HEK293 (cell line): ENCODE data around the gene NCOR2.

Experiments used
- CTCF ChIA-PET: fragments of 350-600 bp; formaldehyde crosslinking; extraction: SDS; loops from one replicate; lab custom pipeline; 2021; ENCODE audit warnings: antibody characterized with exemption; lab: Yijun Ruan, JAX
- POLR2A ChIA-PET: fragments of 300-600 bp; formaldehyde crosslinking; extraction: SDS; loops from one replicate; lab custom pipeline; 2020; ENCODE audit warnings: antibody characterized with exemption, inconsistent platforms; lab: Yijun Ruan, JAX
- H3K27ac ChIP-seq: fragments of 200-500 bp; sonication (Bioruptor generic); 2 replicates; pipeline ENCODE4 v1.5.1; 2014; ENCODE audit warnings: low read depth, low read length, control low read depth, inconsistent platforms; ENCODE audit errors: extremely low read depth
- H3K36me3 ChIP-seq, 2 experiments: fragments of 200-500 bp in 1 of 2; sonication (Bioruptor generic) in 1 of 2; 1 replicate in 1 of 2; 2 replicates in 1 of 2; pipeline ENCODE4 v1.5.1; 2014 to 2017; ENCODE audit warnings: inconsistent platforms in 2 of 2, low read length in 2 of 2; ENCODE audit not compliant: control insufficient read depth in 2 of 2, insufficient read depth in 1 of 2
- H3K4me1 ChIP-seq: fragments of 200-500 bp; sonication (Bioruptor generic); 2 replicates; pipeline ENCODE4 v1.5.1; 2014; ENCODE audit warnings: mild to moderate bottlenecking, low read length, inconsistent platforms; ENCODE audit not compliant: control insufficient read depth, insufficient read depth
- H3K4me3 ChIP-seq: 2 replicates; pipeline ENCODE4 v1.5.1; 2011; ENCODE audit warnings: low read depth, mild to moderate bottlenecking, control low read depth, low read length, moderate library complexity
- H3K9me3 ChIP-seq: fragments of 200-500 bp; sonication (Bioruptor generic); 2 replicates; pipeline ENCODE4 v1.5.1; 2014; ENCODE audit warnings: low read depth, low read length, inconsistent platforms; ENCODE audit not compliant: control insufficient read depth, insufficient read depth
- GLIS1 ChIP-seq: fragments of 450-650 bp; formaldehyde crosslinking; IDR thresholded peaks from 2 replicates; pipeline ENCODE4 v1.5.1; 2016; ENCODE audit warnings: missing biosample characterization, missing genetic modification characterization
- KLF1 ChIP-seq: fragments of 450-650 bp; formaldehyde crosslinking; IDR thresholded peaks from 2 replicates; pipeline ENCODE4 v1.5.1; 2016; ENCODE audit warnings: missing biosample characterization, missing genetic modification characterization
- MZF1 ChIP-seq: fragments of 450-650 bp; formaldehyde crosslinking; IDR thresholded peaks from 2 replicates; pipeline ENCODE4 v1.5.1; 2017; ENCODE audit warnings: missing biosample characterization, missing genetic modification characterization, borderline replicate concordance
- SCRT2 ChIP-seq: fragments of 450-650 bp; formaldehyde crosslinking; IDR thresholded peaks from 2 replicates; pipeline ENCODE4 v1.5.1; 2016; ENCODE audit warnings: missing biosample characterization, missing genetic modification characterization
- ZNF169 ChIP-seq: fragments of 450-650 bp; formaldehyde crosslinking; IDR thresholded peaks from 2 replicates; pipeline ENCODE4 v1.5.1; 2016; ENCODE audit warnings: missing biosample characterization, missing genetic modification characterization
- ZNF221 ChIP-seq: fragments of 450-650 bp; formaldehyde crosslinking; IDR thresholded peaks from 2 replicates; pipeline ENCODE4 v1.5.1; 2017; ENCODE audit warnings: missing biosample characterization, missing genetic modification characterization, borderline replicate concordance
- ZNF37A ChIP-seq: fragments of 450-650 bp; IDR thresholded peaks from 2 replicates; pipeline ENCODE4 v1.5.1; 2018; ENCODE audit warnings: missing biosample characterization, missing genetic modification characterization
- ZNF416 ChIP-seq: fragments of 450-650 bp; formaldehyde crosslinking; IDR thresholded peaks from 2 replicates; pipeline ENCODE4 v1.5.1; 2016; ENCODE audit warnings: missing biosample characterization, missing genetic modification characterization
- ZNF510 ChIP-seq: fragments of 450-650 bp; formaldehyde crosslinking; IDR thresholded peaks from 2 replicates; pipeline ENCODE4 v1.5.1; 2018; ENCODE audit warnings: mild to moderate bottlenecking, missing genetic modification characterization, missing biosample characterization; ENCODE audit not compliant: insufficient replicate concordance
- ZNF621 ChIP-seq: fragments of 450-650 bp; formaldehyde crosslinking; IDR thresholded peaks from 2 replicates; pipeline ENCODE4 v1.5.1; 2017; ENCODE audit warnings: missing biosample characterization, missing genetic modification characterization
- ZNF654 ChIP-seq: fragments of 450-650 bp; formaldehyde crosslinking; IDR thresholded peaks from 2 replicates; pipeline ENCODE4 v1.5.1; 2016; ENCODE audit warnings: low read depth, missing biosample characterization, missing genetic modification characterization
- TF ChIP-seq, protein P1 (sequence below): fragments of 450-650 bp; formaldehyde crosslinking; IDR thresholded peaks from 2 replicates; pipeline ENCODE4 v1.5.1; 2016; ENCODE audit warnings: missing biosample characterization, missing genetic modification characterization, low read depth
- TF ChIP-seq, protein P2 (sequence below): fragments of 450-650 bp; formaldehyde crosslinking; IDR thresholded peaks from 2 replicates; pipeline ENCODE4 v1.5.1; 2017; ENCODE audit warnings: missing biosample characterization, missing genetic modification characterization
- TF ChIP-seq, protein P3 (sequence below): fragments of 450-650 bp; formaldehyde crosslinking; IDR thresholded peaks from 2 replicates; pipeline ENCODE4 v1.5.1; 2016; ENCODE audit warnings: missing biosample characterization, missing genetic modification characterization
- TF ChIP-seq, protein P4 (sequence below): fragments of 450-650 bp; formaldehyde crosslinking; IDR thresholded peaks from 2 replicates; pipeline ENCODE4 v1.5.1; 2016; ENCODE audit warnings: missing biosample characterization, missing genetic modification characterization, low read depth
- TF ChIP-seq, protein P5 (sequence below): IDR thresholded peaks from 2 replicates; pipeline ENCODE4 v1.6.1; 2011; ENCODE audit warnings: mild to moderate bottlenecking, low read depth, low read length, borderline replicate concordance
- TF ChIP-seq, protein P6 (sequence below): fragments of 450-650 bp; formaldehyde crosslinking; IDR thresholded peaks from 2 replicates; pipeline ENCODE4 v1.5.1; 2016; ENCODE audit warnings: missing biosample characterization, missing genetic modification characterization

NCOR2 gene

DNA sequence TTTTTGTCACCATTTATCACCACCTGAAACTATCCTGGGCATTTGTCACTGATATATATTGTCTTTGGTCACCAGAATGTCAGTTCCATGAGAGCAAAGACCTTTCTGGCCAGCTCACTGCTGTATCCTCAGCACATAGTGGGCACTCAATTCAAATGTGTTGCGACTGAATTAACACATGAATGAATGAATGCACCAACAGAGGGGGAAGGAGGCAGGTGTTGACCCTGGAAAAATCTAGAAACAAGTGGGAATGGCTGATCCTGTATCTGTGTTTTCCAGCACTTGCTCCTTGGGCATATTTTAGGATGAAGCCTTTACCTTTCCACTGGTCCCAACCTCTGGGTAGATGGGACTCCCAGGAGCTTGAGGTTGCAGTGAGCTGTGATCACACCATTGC, 3.4 kb upstream of the NCOR2 start:
- H3K9me3 ChIP-seq, result no peaks in the 10 kb centered on the region
- ChIA-PET POLR2A (no interaction called here), CTCF (no interaction called here)
- H3K27ac ChIP-seq, result no peak overlapping the region
- H3K4me1 ChIP-seq, result peaks cover 3% of the 10 kb centered on the region
- H3K4me3 ChIP-seq, result no peak overlapping the region
- TF ChIP-seq KLF1 (tag by site-specific recombination) (no peak), ZNF169 (tag by site-specific recombination) (no peak)
- TF ChIP-seq, protein P1, sequence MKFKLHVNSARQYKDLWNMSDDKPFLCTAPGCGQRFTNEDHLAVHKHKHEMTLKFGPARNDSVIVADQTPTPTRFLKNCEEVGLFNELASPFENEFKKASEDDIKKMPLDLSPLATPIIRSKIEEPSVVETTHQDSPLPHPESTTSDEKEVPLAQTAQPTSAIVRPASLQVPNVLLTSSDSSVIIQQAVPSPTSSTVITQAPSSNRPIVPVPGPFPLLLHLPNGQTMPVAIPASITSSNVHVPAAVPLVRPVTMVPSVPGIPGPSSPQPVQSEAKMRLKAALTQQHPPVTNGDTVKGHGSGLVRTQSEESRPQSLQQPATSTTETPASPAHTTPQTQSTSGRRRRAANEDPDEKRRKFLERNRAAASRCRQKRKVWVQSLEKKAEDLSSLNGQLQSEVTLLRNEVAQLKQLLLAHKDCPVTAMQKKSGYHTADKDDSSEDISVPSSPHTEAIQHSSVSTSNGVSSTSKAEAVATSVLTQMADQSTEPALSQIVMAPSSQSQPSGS, result no peak
- TF ChIP-seq, protein P2, sequence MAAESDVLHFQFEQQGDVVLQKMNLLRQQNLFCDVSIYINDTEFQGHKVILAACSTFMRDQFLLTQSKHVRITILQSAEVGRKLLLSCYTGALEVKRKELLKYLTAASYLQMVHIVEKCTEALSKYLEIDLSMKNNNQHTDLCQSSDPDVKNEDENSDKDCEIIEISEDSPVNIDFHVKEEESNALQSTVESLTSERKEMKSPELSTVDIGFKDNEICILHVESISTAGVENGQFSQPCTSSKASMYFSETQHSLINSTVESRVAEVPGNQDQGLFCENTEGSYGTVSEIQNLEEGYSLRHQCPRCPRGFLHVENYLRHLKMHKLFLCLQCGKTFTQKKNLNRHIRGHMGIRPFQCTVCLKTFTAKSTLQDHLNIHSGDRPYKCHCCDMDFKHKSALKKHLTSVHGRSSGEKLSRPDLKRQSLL (tag by site-specific recombination), result no peak
- no peaks in the 10 kb centered on the region for H3K36me3 ChIP-seq

DNA sequence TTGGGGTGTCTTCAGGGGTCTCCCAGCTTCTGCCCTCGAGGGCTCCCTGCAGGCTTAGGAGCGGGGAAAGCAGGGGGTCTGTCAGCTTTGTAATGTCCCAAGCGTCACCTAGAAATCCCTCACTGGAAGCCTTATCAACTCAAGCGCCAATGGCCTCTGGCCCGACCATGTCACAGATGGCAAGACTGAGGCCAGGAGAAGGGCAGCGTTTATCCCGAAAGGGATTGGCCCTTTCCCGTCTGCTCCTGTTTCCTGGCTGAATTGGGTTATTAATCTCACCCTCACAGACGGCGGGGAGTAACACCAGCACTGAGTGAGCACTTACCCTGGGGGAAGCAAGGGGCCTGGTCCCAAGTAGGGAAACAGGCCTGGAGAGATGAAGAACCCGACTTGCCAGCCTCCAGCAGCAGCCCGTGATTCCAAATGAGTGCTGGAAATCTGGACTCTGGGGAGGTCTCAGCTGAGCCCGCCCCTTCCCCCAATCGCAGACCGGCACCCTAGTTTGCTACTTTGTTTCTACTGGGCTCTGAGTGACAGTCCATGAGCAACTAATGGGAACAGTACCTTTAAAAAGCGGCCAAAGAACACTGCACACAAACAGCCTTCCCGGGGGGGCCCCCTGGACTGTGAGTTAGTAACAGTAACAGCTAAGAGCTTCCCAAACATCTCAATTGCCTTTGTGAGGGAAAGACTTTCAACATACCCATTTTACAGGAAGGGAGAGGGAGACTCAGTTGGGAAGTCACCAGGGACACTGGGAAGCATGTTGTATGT, 2.1 kb upstream of the NCOR2 start:
- no peak overlapping the region for H3K4me3 ChIP-seq
- no peaks in the 10 kb centered on the region for H3K36me3 ChIP-seq
- no peaks in the 10 kb centered on the region for H3K9me3 ChIP-seq
- no peak overlapping the region; the same call in 1 of the 2 replicates for H3K27ac ChIP-seq
- TF ChIP-seq ZNF416 (no peak), GLIS1 (tag by site-specific recombination) (peak; percentile 95), ZNF654 (tag by site-specific recombination) (no peak), ZNF221 (tag by site-specific recombination) (no peak)
- TF ChIP-seq, protein P3, sequence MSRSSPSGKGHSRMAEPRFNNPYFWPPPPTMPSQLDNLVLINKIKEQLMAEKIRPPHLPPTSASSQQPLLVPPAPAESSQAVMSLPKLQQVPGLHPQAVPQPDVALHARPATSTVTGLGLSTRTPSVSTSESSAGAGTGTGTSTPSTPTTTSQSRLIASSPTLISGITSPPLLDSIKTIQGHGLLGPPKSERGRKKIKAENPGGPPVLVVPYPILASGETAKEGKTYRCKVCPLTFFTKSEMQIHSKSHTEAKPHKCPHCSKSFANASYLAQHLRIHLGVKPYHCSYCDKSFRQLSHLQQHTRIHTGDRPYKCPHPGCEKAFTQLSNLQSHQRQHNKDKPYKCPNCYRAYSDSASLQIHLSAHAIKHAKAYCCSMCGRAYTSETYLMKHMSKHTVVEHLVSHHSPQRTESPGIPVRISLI (tag by site-specific recombination), result no peak
- TF ChIP-seq, all 188 proteins: peak for 1
- POLR2A ChIA-PET, result no interaction called here
- peaks cover 5% of the 10 kb centered on the region for H3K4me1 ChIP-seq
- CTCF ChIA-PET, result interaction anchor here (0.5 to 1.8 kb wide), 3 partner anchors 10 to 568 kb away, joined by 3 to 6 read pairs (median 3); no protein-coding TSS in a partner anchor

DNA sequence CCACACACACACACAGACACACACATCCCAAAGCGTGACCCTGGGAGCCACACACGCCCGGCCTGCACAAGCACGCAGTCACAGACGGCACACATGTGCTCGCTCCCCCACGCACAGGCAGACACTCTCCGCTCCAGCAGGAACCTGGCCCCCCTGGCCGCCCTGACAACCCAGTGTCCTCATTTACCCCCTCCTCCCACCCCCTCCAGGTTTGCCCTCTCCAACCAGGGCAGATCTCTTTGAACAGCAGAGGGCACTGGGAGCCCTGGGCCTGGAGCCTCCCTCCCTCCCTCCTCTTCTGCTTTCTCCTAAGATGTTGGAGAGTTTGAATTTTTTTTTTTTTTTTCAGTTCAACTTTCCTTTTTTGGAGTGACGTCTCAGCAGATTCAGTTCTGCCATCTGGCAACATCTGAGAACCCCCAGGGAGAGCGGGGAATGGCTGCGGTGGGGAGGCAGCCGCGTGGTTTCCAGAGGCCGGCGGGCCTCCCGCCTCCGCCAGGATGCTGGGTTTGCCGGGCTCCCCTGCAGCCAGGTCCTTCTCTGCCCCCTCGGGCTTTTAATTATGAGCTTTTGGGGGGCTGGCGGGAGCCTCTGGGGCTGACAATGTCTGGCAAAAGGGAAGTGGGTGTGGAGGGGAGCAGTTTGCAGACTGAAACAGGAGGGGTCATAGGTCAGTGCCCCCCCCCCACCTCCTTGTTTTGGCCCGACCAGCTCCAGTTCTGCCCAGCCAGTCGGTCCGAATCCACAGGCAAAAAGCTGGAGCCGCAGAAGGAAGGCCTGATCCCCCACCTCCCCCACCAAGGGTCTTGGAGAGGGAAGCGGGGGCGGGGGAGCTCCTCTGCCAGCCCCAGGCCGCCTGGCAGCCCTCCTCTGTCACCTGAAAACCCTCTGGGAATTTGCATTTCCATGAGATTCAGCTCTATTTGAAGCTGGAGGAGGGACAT, 1.3 kb upstream of the NCOR2 start:
- Histone ChIP-seq H3K36me3 (no peaks in the 10 kb centered on the region), H3K9me3 (no peaks in the 10 kb centered on the region), H3K4me1 (peaks cover 5% of the 10 kb centered on the region), H3K4me3 (no peak overlapping the region), H3K27ac (peak overlapping the region; percentile 81)
- ChIA-PET POLR2A (interaction anchor here (0.6 to 3.0 kb wide), 2 partner anchors 16 to 51 kb away, joined by 3 to 10 read pairs; no protein-coding TSS in a partner anchor), CTCF (interaction anchor here (0.5 to 1.8 kb wide), 3 partner anchors 11 to 567 kb away, joined by 3 to 6 read pairs (median 3); no protein-coding TSS in a partner anchor)
- TF ChIP-seq, protein P4, sequence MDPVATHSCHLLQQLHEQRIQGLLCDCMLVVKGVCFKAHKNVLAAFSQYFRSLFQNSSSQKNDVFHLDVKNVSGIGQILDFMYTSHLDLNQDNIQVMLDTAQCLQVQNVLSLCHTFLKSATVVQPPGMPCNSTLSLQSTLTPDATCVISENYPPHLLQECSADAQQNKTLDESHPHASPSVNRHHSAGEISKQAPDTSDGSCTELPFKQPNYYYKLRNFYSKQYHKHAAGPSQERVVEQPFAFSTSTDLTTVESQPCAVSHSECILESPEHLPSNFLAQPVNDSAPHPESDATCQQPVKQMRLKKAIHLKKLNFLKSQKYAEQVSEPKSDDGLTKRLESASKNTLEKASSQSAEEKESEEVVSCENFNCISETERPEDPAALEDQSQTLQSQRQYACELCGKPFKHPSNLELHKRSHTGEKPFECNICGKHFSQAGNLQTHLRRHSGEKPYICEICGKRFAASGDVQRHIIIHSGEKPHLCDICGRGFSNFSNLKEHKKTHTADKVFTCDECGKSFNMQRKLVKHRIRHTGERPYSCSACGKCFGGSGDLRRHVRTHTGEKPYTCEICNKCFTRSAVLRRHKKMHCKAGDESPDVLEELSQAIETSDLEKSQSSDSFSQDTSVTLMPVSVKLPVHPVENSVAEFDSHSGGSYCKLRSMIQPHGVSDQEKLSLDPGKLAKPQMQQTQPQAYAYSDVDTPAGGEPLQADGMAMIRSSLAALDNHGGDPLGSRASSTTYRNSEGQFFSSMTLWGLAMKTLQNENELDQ (tag by site-specific recombination), result no peak
- TF ChIP-seq ZNF37A (tag by site-specific recombination), result no peak
- TF ChIP-seq ZNF510 (tag by site-specific recombination), result no peak
- TF ChIP-seq, protein P5, sequence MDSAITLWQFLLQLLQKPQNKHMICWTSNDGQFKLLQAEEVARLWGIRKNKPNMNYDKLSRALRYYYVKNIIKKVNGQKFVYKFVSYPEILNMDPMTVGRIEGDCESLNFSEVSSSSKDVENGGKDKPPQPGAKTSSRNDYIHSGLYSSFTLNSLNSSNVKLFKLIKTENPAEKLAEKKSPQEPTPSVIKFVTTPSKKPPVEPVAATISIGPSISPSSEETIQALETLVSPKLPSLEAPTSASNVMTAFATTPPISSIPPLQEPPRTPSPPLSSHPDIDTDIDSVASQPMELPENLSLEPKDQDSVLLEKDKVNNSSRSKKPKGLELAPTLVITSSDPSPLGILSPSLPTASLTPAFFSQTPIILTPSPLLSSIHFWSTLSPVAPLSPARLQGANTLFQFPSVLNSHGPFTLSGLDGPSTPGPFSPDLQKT, result no peak
- TF ChIP-seq MZF1, result peak; percentile 49; the same call in 1 of the 2 replicates
- TF ChIP-seq SCRT2 (tag by site-specific recombination), result no peak
- TF ChIP-seq ZNF621 (tag by site-specific recombination), result no peak
- TF ChIP-seq, protein P6, sequence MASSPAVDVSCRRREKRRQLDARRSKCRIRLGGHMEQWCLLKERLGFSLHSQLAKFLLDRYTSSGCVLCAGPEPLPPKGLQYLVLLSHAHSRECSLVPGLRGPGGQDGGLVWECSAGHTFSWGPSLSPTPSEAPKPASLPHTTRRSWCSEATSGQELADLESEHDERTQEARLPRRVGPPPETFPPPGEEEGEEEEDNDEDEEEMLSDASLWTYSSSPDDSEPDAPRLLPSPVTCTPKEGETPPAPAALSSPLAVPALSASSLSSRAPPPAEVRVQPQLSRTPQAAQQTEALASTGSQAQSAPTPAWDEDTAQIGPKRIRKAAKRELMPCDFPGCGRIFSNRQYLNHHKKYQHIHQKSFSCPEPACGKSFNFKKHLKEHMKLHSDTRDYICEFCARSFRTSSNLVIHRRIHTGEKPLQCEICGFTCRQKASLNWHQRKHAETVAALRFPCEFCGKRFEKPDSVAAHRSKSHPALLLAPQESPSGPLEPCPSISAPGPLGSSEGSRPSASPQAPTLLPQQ (tag by site-specific recombination), result no peak
